Measurements from ENCODE around the gene MAP3K6. TPM values are rescaled to one million over a fixed set of nuclear protein-coding genes. Genes with fewer than 3 reads are reported as not detected.

The MAP3K6 gene
- total RNA-seq, 2 donors from 2014 or later = 21.7 to 41.0 TPM

DNA sequence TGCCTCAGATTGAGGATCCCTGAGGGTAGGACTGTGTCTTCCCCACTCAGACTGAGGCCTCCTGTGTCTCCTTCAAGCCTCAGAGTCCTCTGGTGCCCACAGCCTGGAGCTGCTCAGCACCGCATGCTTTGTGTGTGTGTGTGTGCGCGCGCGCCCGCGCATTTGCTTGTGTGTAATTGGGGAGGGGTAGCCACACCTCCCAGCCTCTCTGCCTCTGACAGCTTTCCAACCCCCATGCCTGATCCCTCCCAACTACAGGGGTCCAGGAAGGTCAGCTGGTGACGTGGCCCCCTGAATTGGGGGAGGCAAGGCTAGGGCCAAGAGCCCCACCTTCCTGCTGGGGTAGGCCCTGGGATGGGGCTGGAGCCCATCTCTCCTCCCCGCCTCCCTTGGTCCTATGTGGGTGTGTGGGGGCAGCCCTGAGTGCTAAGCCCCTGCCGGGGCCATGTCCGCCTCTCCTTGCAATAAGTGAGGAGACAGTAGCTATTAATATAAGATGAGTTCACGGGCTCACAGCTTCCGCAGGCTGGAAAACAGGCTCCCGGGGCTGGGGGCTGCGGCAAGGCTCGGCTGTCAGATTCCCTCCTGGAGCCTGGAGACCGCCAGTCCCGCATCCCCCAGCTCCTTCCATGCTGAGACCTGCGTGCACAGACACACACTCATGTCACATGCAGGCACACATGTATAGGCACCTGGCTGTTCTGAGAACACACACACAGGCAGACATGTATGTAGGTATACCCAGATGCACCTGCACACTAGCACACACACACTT, 32.7 kb upstream of the MAP3K6 start:
- Histone ChIP-seq H3K9me3 (no peaks in the 10 kb centered on the region), H3K27me3 (no peaks in the 10 kb centered on the region), H3K36me3 (no peaks in the 10 kb centered on the region), H3K27ac (no peak overlapping the region), H3K4me1 (no peaks in the 10 kb centered on the region), H3K4me3 (no peak overlapping the region), H3K9ac (ENCODE audit: low read depth in 2 of 2, low read length in 2 of 2) (no peak overlapping the region)
- TF ChIP-seq, protein P1, sequence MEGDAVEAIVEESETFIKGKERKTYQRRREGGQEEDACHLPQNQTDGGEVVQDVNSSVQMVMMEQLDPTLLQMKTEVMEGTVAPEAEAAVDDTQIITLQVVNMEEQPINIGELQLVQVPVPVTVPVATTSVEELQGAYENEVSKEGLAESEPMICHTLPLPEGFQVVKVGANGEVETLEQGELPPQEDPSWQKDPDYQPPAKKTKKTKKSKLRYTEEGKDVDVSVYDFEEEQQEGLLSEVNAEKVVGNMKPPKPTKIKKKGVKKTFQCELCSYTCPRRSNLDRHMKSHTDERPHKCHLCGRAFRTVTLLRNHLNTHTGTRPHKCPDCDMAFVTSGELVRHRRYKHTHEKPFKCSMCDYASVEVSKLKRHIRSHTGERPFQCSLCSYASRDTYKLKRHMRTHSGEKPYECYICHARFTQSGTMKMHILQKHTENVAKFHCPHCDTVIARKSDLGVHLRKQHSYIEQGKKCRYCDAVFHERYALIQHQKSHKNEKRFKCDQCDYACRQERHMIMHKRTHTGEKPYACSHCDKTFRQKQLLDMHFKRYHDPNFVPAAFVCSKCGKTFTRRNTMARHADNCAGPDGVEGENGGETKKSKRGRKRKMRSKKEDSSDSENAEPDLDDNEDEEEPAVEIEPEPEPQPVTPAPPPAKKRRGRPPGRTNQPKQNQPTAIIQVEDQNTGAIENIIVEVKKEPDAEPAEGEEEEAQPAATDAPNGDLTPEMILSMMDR (IDR thresholded peaks at IDR 0.05) = no peak
- intact Hi-C loops (cut with DNase I) = loop anchor here (5.0 to 10.0 kb wide), 3 partner anchors 208 to 355 kb away; no protein-coding TSS in a partner anchor
- DNase-seq = no peak

- Histone ChIP-seq H3K4me3 (no peak overlapping the region), H3K27me3 (no peaks in the 10 kb centered on the region), H3K27ac (no peak overlapping the region), H3K4me1 (no peaks in the 10 kb centered on the region), H3K9ac (ENCODE audit: low read depth in 2 of 2, low read length in 2 of 2) (peak overlapping the region in 1 of 2 donors; percentile 17), H3K9me3 (no peaks in the 10 kb centered on the region), H3K36me3 (no peaks in the 10 kb centered on the region)
- TF ChIP-seq, protein P1 (IDR thresholded peaks at IDR 0.05) = no peak
- intact Hi-C loops (cut with DNase I) = loop anchor here (5.0 to 10.0 kb wide), 2 partner anchors 264 to 354 kb away; no protein-coding TSS in a partner anchor
- DNase-seq = no peak
Observed at GRCh38 chr1:27398405-27399149, 31.8 kb upstream of the MAP3K6 start.

GRCh38 chr1:27397749-27398148, 31.0 kb upstream of the MAP3K6 start:
- Histone ChIP-seq H3K4me1 (no peaks in the 10 kb centered on the region), H3K27me3 (no peaks in the 10 kb centered on the region), H3K36me3 (no peaks in the 10 kb centered on the region), H3K4me3 (no peak overlapping the region), H3K9me3 (no peaks in the 10 kb centered on the region), H3K9ac (ENCODE audit: low read depth in 2 of 2, low read length in 2 of 2) (no peak overlapping the region), H3K27ac (no peak overlapping the region)
- DNase-seq = no peak
- intact Hi-C loops (cut with DNase I) = loop anchor here (5.0 to 10.0 kb wide), 2 partner anchors 265 to 353 kb away; no protein-coding TSS in a partner anchor
- TF ChIP-seq, protein P1 (IDR thresholded peaks at IDR 0.05) = no peak

- no peaks in the 10 kb centered on the region for H3K9me3 ChIP-seq
- no peak overlapping the region for H3K27ac ChIP-seq
- no peaks in the 10 kb centered on the region for H3K27me3 ChIP-seq
- TF ChIP-seq, protein P1 (IDR thresholded peaks at IDR 0.05) = no peak
- H3K4me1 ChIP-seq = no peaks in the 10 kb centered on the region
- intact Hi-C loops (cut with DNase I) = loop anchor here (5.0 to 10.0 kb wide), 2 partner anchors 265 to 352 kb away; no protein-coding TSS in a partner anchor
- no peaks in the 10 kb centered on the region for H3K36me3 ChIP-seq
- no peak overlapping the region for H3K4me3 ChIP-seq
- no peak for DNase-seq
- H3K9ac ChIP-seq (ENCODE audit: low read depth in 2 of 2, low read length in 2 of 2) = no peak overlapping the region
Observed at GRCh38 chr1:27397110-27397509, 30.3 kb upstream of the MAP3K6 start.

DNA sequence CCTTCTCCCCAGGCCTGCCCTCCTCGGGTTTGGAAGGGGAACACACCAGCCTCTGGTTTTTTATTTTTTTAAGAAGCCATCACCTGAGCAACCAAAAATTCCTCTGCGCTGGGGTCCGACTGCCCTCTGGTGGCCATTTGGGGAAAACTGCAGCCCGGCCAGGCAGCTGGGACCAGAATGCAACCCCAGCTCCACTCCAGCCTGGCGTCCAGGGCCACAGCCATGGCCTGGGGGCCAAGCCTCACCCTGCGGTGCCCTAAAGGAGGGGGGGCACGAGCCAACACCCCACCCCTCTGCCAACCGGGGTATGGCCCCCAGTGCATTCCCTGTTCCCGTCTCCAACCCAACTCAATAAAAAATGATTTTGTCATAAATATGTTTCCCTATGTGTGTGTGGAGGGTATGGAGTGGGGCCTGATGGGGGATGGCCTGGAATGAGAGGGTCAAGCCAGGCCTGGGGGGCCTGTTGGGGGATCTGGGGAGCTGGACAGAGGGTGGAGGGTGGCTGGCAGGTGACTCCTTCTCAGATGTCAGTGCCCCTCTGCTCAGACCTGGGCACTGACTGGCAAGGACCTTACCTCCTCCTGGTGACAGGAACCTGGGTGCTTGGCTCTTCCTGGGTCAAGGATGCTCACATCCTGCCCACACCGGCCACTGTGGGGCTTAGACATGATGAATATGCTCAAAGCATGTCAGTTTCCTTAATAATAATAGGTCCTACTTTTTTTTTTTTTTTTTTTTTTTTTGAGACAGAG, 28.9 kb upstream of the MAP3K6 start:
- H3K27ac ChIP-seq = no peak overlapping the region
- no peak overlapping the region for H3K4me3 ChIP-seq
- H3K9me3 ChIP-seq = no peaks in the 10 kb centered on the region
- H3K4me1 ChIP-seq = peaks cover 5% of the 10 kb centered on the region
- H3K36me3 ChIP-seq = no peaks in the 10 kb centered on the region
- no peaks in the 10 kb centered on the region for H3K27me3 ChIP-seq
- TF ChIP-seq, protein P1 (IDR thresholded peaks at IDR 0.05) = peak; percentile 91
- intact Hi-C loops (cut with DNase I) = loop anchor here (2.0 to 10.0 kb wide), 3 partner anchors 95 to 351 kb away; no protein-coding TSS in a partner anchor
- DNase-seq = peak; percentile 73
- H3K9ac ChIP-seq (ENCODE audit: low read depth in 2 of 2, low read length in 2 of 2) = no peak overlapping the region
